ENCODE measurements around the gene FCHSD1.

FCHSD1 gene

DNA sequence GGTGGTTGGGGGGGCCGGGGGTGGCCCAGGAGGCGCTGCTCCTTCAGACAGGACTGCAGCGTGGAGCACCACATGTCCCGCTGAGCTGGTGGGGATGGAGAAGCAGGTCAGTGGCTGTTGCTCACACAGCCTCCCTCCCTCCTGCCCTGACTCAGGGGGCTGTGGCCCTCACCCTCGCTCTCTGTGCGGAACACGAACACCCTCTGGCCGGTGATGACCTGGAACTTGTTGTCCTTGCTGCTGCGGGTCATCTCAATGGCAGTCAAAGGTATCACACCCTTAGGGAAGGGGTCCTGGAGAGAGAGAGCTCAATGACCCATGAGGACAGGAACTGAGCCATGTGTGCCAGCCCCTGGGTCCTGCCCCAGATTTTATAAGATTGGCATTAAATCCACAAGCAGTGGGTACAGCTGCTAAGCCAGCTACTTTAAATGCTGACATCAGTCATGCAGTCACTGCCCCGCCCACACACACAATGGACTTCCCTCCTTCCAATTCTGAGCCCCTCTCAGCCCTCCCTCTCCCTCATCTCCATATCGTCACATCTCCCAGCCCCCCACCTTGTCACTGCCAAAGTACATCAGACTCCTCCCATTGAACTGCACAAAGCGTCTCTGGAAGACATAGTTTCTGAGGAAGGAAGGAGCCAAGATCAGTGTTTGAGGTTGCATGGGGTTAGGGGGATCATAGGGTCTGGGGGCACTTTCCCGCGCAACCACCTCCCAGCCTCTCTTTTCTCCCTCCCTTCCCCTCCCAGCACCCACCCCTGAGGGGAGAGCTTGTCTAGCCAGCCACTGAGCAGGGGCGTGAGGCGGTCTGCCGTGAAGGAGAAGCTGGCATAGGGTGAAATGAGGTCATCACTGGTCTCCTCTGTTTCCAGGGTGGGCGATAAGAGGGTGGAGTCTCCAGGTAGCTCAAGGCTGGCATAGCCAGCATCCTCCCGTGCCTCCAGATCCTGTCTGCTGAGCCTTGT lies 21.9 kb upstream of the FCHSD1 start:
- DNase-seq, result no peak

DNA sequence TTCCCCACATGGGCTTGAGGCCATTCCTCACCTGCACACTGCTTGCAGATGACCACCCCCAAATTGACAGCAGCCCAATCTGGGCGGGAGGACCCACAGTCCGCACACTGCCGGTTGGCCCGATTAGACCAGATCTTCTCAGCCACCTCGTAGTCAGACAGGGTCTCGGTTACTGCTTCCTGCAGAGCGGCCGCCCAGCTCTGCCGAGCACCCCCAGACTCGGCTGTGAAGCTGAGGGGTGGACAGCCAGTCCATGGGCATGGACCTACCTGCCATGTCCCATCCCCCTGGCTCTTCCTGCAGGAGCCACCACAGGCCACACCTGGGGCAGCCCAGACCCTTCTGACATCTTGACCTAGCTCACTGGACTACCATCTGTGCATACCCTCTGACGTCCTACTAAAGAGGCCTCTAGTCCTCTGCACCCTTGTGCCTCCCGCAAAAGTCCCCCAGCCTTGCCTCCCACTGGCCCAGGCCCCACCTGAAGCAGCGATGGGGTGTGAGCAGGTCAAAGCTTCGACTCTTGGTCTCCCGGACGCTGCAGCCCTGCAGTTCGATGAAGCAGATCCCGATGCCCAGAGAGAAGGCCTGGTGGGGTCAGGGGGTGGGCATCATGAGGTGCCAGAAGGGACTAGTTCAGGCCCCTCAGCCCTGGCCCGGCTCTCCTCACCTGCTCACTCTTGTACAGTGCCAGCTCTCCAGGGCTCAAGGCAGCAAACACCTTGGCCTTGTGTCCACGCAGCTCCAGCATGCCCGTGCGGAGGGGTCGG lies 21.0 kb upstream of the FCHSD1 start:
- no peak for DNase-seq

DNA sequence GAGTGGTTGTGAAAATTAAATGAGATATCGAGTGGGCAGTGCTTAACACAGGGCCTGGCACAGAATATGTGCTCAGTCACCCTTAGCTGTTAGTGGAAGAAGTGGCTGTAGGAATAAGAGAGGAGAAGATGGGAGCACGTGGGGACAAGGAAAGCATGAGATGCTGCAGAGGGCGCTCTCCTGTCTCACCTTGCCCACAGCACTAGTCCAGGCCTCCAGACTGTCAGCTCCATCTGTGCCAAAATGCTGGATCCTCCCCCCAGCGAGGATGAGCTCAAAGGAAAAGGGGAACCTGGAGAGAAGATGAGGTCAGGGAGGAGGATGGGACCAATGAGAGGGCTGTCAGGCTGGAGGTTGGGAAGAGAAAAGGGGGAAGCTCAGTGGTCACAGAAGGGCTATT lies 18.3 kb upstream of the FCHSD1 start:
- DNase-seq, result no peak

DNA sequence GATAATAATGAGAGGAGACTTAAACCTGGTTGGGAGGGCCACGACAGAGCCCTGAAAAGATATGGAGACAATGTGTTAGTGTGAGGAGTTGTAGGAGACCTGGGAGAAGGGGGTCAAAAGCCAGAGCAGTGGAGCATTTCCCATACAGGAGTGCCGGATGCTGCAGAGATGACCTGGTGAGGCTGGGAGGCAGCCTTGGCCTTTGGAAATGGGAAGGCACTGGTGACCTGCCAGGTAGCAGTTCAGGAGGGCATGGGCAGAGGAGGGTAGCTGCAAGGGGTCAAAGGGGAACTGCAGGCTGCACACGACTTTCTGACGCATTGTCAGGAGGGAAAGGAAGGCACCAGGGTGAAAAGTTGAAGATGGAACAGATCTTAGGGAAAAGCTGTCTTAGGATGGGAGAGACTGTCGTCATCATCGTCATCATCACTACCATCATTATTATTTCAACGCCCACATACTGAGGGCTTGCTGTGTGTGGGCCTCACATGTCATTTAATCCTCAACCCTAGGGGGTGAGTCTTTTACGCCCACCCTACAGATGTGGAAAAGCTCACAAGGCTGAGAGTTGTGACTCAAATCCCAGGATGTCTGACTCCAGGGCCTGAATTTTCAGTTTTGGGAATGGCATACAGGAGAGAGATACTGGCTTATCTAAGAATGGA lies 17.5 kb upstream of the FCHSD1 start:
- no peak for DNase-seq

DNA sequence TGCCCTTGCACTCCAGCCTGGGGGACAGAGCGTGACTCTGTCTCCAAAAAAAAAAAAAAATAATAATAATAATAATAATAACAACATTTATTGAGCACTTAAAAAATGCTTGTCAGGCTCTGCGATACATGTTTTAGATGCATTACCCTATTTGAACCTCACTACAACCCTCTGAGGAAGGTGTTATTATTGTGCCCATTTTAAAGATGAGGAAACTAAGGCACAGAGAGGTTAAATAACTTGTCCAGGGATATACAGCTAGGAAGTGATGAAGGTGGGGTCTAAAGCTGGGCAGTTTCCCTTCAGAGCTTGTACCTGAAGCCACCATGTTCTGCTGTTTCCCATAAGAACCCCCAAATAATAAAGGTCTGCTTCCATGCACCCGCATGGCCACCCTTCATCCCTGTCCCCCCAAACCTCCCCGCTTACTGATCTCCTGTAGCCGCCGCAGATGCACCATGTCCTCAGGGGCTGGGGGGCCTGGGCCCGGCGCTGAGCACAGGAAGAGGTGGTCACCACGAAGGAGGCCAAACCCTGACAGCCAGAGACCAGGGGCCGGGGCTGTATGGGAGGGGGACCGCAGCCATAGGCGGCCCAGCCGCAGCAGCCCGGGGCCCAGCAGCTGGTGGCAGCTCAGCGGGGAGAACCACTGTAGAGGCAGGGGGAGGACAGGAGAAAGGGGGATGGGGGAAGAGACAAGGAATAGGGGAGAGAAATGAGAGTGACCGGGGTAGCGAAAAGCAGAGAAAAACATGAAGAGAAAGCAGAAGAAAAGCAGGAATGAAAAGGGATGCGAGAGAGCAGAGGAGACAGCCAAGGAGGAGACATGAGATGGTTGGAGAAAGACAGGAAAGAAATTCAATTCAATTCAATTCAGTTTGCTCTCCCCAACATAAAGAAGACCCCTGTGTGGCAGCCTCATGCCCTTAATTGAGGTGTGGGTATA lies 15.1 kb upstream of the FCHSD1 start:
- DNase-seq, result no peak

DNA sequence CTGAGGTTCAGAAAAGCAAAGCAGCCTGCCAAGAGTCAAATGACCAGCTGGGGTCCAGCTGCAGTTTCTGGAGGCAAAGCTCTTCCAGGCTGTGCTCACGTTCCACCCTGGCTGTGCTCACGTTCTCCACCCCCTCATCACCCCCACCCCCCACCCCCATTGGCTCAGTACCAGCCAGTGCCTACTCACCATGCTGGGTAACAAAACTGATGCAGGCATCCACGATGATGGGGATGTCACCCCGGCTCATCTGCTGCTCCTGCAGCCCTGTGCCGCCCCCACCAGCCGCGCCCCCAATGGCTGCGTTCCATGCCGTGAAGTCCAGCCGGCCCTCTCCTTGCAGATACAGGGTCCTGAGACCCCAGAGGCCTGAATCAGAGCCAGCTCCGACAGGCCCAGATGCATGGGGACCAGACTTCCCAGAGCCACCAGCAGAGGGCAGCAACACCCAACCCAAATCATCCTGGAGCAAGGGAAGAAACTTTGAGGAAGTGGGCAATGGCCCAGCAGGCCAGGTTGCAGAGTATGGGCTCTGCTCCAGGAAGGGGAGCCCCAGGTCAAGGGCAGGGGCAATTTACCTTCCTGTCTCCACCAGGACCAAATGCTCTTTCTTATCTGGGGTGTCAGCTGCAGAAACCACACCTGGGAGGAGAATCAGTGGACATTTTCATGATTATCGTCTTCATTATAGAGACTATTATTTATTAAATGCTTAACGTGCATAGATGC lies 13.7 kb upstream of the FCHSD1 start:
- DNase-seq, result peak; percentile 72

DNA sequence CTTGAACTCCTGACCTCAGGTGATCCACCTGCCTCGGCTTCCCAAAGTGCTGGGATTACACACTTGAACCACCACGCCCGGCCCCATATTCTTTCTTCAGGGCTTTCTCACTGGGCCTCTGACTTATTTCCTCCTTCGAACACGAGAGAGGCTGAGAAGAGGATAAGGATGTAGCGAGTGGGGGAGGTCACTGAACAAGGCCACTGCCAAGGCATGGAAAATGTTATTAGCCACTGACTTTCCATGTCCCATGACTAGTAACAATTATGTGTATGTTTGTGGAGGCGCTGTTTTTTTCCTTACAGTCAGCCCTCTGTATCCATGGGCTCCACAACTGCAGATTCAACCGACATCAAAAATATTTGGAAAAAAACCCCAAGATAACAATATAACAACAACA lies 12.3 kb upstream of the FCHSD1 start:
- DNase-seq, result no peak

DNA sequence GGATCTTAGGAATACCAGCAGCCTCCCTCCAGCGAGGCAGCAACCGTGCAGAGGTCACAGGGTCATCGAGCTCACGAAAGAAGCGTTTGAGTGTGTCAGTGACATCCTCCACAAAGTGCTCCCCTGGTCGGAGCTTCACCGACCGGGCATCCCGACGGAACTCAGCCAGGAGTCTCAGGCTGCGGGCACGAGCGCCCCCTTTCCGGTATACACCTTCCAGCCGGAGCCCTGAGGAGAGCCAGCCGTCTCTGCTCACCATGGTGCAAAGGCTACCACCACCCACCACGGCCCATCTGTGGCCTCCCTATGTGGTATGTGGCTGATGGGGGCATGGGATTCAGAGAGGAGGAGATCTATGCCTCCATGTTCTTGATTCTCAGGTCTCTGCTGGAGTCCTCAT lies 10.8 kb upstream of the FCHSD1 start:
- DNase-seq, result no peak

DNA sequence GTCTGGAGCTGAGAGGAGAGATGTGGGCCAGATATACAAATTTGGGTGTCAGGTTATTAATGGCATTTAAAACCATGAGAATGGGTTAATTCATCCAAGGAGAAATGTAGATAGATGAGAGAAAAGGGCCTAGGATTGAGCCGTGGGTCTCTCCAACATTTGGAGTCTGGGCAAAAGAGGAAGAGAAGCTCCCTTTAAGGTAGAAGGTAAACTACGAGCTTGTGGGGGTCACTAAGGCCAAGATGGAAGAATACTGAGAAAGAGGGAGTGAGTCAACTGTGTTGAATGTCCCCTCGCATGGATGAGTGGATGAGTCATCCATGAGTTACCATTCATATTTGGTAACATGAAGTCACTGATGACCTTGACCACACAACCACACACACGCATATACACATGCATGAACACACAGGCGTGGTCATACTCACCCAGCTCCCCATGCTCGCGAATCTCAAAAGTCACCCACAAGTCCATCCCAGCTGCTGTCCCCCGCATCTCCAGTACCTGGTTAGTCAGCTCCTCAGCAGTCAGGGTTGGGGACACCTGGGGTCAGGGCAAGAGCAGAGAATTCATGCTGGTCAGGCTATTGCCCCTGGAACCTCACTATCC lies 6.8 kb upstream of the FCHSD1 start:
- DNase-seq, result no peak

DNA sequence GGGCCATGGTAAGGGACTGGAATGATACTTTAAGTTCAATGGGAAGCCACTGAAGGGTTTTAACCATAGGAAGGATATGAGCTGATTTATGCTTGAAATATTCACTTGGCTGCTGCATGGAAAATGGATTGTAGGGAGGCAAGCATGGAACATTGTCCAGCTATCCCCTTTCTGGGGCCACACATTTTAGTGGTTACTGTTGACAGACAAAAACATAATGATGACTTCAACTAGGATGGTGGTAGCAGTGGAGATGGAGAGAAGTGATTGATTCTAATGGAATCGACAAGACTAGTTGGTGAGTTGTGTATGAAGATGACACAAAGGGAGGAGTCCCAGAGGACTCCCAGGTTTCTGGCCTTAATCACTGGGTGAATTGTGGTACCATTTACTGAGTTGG lies 6.2 kb upstream of the FCHSD1 start:
- no peak for DNase-seq

DNA sequence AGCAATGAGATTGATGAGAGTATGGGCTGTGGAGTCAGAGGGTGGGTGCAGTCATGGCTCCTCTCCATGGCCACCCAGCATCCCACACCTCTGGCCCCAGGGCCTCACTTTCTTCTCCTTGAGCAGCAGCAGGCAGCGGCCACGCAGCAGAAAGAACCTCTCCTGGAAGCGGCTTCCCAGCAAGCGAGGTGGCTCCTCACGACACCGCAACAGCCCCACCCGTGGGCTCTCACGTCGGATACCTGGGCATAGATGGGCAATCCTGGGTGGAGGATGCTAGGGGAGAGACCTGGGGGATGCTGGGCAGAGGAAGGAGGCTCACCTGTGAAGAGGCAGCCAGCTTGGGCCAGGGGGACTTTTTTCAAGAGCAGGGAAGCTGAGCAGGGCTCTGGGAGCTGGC lies 5.2 kb upstream of the FCHSD1 start:
- no peak for DNase-seq

DNA sequence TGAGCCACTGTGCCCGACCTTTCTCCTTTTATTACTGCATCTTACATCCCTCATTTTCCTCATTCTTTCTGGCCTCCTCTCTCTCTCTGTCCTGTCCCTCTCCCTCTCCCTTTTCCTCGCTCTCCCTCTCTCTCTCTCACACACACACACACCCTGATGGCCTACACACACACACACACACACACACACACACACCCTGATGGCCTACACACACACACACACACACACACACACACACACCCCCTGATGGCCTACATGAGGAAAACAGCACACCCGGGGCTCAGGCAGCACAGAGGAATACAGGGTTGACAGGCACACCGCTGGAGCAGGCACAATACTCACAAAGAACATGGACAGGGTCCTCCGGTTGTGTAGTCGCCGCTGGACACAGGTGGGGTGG lies 3.8 kb upstream of the FCHSD1 start:
- no peak for DNase-seq

DNA sequence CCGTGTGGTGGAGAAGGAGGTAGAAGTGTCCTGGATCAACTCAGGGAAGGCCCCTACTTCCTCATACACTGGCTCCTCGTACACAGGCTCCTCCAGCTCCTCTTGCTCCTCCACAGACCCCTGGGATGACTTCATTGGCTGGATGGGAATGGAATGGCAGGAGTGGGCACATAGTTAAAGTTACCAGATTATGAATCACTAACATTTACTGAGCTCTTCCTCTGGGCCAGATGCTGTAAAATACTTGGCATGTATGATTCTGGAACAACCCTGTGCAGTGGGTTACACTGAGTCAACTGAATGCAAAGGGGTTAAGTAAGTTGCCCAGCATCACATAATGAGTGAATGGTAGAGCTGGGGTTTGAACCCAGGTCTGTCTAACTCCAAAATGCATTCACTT lies 3.1 kb upstream of the FCHSD1 start:
- DNase-seq, result no peak

DNA sequence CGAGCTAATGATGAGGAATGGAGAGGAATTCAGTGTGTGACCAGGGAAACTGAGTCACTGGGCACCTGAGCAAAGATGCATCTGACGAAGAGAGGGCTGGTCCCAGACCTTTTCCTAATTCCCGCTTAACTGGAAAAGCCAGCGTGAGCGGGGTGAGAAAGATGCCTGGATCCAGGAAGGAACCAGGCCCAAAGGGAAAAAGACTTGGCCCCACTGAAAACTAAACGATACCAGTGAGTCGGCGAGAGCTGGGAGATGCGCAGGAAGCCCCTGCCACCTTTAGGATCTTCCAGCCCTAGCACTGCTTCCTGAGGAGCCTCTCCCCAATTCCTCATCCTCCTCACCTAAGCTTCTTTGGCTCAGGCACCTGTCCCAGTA lies 499 bp upstream of the FCHSD1 start:
- no peak for DNase-seq

DNA sequence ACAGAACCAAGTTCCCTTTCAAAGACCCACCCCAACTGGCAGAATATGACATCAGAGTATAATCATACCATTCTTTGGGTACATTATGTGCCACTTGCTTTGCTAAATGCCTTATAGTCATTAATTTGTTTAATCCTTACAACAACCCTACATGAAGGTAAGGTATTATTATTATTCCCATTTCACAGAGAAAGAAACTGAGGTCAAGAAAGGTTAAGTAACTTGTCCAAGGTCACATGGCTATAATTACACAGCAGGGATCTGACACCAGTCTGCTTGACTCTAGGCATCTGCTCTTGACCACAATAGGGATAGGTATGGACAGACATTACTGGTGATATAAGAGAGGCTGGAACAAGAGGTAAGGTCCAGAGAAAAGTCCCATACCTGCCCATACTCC lies 1.2 kb downstream of the FCHSD1 start:
- DNase-seq, result no peak

DNA sequence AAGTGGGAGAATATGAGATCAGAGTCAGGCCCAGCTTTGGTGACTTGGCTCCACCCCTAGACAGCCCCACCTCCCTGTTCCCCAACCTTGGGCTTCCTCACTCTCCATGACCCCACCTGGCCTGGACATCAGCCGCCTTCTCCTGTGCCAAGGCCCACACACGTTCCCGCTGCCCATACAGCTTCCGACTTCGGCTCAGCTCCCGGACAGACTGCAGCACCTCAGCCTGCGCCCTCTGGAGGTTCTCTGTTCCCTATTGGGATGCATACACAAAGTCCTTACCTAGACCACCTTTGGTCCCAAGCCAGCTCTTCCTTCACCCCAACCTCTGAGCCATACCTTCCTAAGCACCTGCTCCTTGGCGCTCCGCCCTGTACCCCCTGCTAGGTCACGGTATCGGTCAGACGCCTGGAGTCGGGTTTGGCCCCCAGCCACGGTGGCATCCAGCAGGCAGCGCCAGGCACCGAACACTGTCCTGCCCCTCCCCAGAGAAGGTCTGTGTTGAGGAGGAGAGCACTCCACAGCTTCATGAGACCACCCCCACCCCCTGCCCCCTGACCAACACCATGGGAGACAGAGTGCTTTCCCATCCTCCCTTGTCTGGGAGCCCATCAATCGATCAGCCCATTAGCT lies 2.0 kb downstream of the FCHSD1 start:
- no peak for DNase-seq

DNA sequence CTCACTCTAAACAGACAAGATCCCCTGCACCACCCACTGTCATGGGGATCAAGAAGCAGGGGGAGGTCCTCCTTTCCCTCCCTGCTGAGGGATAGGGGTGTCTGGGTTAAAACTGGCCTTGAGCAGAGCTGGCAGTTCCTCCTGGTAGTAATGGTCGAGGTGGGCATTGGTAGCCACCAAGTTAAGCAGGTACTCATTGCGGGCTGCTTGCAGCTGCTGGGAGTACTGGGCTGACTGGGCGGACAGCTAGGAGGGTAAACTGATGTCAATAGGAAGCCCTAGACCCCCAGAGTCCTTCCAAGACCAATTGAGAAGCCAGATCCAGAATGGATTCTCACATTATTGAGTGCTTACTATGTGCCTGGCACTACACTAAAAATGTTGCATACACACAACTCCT lies 3.4 kb downstream of the FCHSD1 start:
- DNase-seq, result no peak

DNA sequence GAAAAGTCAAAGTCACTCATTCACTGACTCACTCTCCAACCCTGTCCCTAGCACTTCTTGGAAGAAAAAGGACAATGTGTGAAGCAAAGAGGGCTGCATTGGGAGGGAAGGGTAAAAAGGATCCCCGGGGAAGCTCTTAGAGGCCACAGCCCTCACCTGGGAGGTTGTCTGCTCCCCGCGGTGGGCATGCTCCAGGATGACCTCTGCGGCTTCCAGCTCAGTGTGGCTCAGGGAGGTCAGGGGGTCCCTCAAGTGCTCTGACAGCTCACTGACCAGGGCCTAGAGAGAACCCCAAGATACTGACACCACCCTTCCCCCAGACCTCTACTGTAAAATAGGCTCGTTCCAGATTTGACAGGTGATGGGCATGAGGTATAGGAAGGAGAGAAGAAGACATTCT lies 4.0 kb downstream of the FCHSD1 start:
- DNase-seq, result no peak

DNA sequence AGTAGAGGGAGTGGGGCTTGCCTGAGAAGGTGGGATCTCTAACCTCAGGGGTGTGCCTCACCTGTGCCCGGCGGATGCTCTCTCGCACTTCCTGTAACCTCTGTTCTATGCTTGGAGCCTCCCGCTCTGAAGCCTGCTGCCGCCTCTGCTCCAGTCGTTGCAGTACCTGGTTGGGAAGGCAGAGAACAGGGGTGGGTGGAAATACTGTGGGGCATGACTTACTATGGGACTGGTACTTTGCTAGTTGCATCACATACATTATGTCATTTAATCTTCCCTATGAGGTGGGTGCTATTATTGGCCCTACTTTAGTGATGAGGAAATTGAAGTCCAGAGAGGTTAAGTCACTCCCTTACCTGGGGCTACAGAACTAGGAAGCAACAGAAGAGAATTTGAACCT lies 5.2 kb downstream of the FCHSD1 start:
- no peak for DNase-seq

DNA sequence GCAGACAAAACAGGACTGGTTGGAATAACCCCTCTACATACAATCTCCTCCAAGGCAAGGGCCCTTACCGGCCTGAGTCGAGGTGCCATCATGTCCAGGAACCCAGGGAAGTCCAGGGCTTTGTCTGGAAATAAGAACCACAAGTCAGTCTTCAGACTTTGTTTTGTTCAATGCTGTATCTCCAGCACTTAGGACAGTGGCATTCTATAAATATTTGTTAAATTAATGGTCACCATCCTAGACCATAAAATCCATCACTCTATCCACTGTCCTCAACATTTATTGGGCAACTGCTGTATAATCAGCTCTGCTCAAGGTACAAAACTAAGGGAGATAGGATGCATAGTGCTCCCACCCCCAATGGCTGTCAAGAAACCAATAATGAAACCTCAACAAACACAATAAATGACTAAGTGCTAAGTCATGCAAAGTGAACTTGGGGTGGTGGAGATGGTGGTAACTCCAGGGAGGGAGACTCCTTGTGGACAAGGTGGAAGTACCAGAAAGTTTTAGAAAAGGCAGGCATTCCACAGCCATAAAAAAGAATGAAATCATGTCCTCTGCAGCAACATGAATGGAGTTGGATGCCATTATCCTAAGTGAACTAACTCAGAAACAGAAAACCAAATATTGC lies 9.5 kb downstream of the FCHSD1 start:
- DNase-seq, result no peak
